Gastrocnemius medialis (tissue), 4 donors: ENCODE measurements around the gene UBAP2.

ENCODE experiments used
- CTCF ChIP-seq, 5 experiments: fragments of 450-650 bp in 3 of 5; fragments of 200-600 bp in 2 of 5; sonication (generic) in 2 of 5; IDR thresholded peaks in 4 of 5; conservative IDR thresholded peaks in 1 of 5; 1 replicate in 4 of 5; 2 replicates in 1 of 5; pipeline ENCODE4 v1.5.1; 2016 to 2019; ENCODE audit warnings: antibody characterized with exemption in 5 of 5, mild to moderate bottlenecking in 3 of 5, moderate library complexity in 3 of 5
- POLR2A ChIP-seq, 2 donors: fragments of 450-650 bp; IDR thresholded peaks; one replicate each; pipeline ENCODE4 v1.6.1; 2017; ENCODE audit warnings: antibody characterized with exemption in 2 of 2, mild to moderate bottlenecking in 2 of 2, moderate library complexity in 2 of 2

DNA sequence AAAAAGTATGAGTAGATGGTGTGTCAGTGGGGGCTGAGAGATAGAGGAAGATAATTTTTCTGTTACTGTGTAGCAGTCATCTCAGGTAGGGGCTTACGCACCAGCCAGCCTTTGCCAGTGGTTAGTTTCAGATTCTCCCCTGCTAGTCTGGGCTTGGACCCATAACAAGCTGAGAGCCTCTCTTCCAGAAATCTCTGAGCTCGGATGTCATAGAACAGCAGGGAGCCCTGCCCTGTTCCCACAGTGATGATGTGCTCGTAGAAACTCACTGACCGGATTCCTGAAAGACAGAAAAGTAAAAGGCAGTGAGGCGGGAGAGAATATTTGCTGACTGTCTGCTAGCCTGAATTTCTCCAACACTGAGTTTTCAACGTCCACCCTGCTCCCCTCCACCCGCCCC, 40.6 kb upstream of the UBAP2 start:
- TF ChIP-seq CTCF (IDR thresholded peaks at IDR 0.05 in 4 of 5, conservative IDR thresholded peaks at IDR 0.05 in 1 of 5) (no peak), POLR2A (IDR thresholded peaks at IDR 0.05) (no peak)
